Spleen (tissue), 11 donors: ENCODE data around the gene TXK. TPM values are rescaled to one million over a fixed set of nuclear protein-coding genes. Genes with fewer than 3 reads are reported as not detected.
A peak's percentile ranks its signal among the peaks of the same experiment; 100 is the strongest.

Source experiments
- DNase-seq: peaks from one replicate; pipeline ENCODE4 v3.0.0-alpha.2; 2020
- H3K27ac ChIP-seq, 8 donors: fragments of 200-600 bp; sonication (generic) in 7 of 8; 1 replicate in 4 of 8; 2 replicates in 4 of 8; pipeline versions ENCODE4 v1.5.0 to v1.8.0; 2016 to 2021; ENCODE audit warnings: inconsistent platforms in 4 of 8, mild to moderate bottlenecking in 4 of 8, moderate library complexity in 1 of 8
- H3K27me3 ChIP-seq, 7 donors: fragments of 200-600 bp; sonication (generic) in 6 of 7; replicated peaks in 1 of 7; 1 replicate in 4 of 7; 2 replicates in 3 of 7; pipeline versions ENCODE4 v1.5.0 to v1.8.0; 2016 to 2021; ENCODE audit warnings: inconsistent platforms in 3 of 7, mild to moderate bottlenecking in 1 of 7
- H3K36me3 ChIP-seq, 6 donors: fragments of 200-600 bp; sonication (generic) in 5 of 6; 1 replicate in 4 of 6; 2 replicates in 2 of 6; pipeline versions ENCODE4 v1.5.0 to v1.8.0; 2016 to 2021; ENCODE audit warnings: inconsistent platforms in 2 of 6
- H3K4me1 ChIP-seq, 6 donors: fragments of 200-600 bp; sonication (generic) in 5 of 6; 1 replicate in 3 of 6; 2 replicates in 3 of 6; pipeline versions ENCODE4 v1.5.0 to v1.8.0; 2016 to 2021; ENCODE audit warnings: inconsistent platforms in 3 of 6
- H3K4me3 ChIP-seq, 8 donors: fragments of 200-600 bp; sonication (generic) in 7 of 8; 1 replicate in 4 of 8; 2 replicates in 4 of 8; pipeline versions ENCODE4 v1.5.0 to v1.8.0; 2016 to 2021; ENCODE audit warnings: inconsistent platforms in 4 of 8, mild to moderate bottlenecking in 4 of 8, moderate library complexity in 2 of 8
- H3K9me3 ChIP-seq, 8 donors: fragments of 200-600 bp; sonication (generic) in 7 of 8; 1 replicate in 4 of 8; 2 replicates in 4 of 8; pipeline versions ENCODE4 v1.5.0 to v1.8.0; 2016 to 2021; ENCODE audit warnings: inconsistent platforms in 4 of 8
- CTCF ChIP-seq, 11 experiments: fragments of 200-600 bp in 7 of 11; fragments of 450-650 bp in 4 of 11; sonication (generic) in 4 of 11; IDR thresholded peaks in 8 of 11; conservative IDR thresholded peaks in 3 of 11; 1 replicate in 7 of 11; 2 replicates in 4 of 11; pipeline versions ENCODE4 v1.4.0 to v1.8.0; 2016 to 2021; ENCODE audit warnings: antibody characterized with exemption in 11 of 11, inconsistent platforms in 4 of 11, mild to moderate bottlenecking in 1 of 11
- POLR2A ChIP-seq, 3 donors: fragments of 450-650 bp; IDR thresholded peaks; one replicate each; pipeline ENCODE4 v1.5.1; 2017; ENCODE audit warnings: antibody characterized with exemption in 3 of 3, mild to moderate bottlenecking in 1 of 3
- POLR2AphosphoS5 ChIP-seq, 3 donors: sonication (generic); formaldehyde crosslinking; IDR thresholded peaks; one replicate each; pipeline ENCODE4 v1.5.1; 2017; ENCODE audit warnings: antibody characterized with exemption in 3 of 3
- WGBS, 5 donors: extraction: QIAGEN DNeasy Blood & Tissue Kit in 3 of 5; methylation state at CpG; one replicate each; pipeline versions ENCODE4 v1.1.5 to v1.1.7; 2013 to 2018; 5-methylcytosine and 5-hydroxymethylcytosine counted together
- intact Hi-C: fragments of 100-400 bp; cut with DNase I; formaldehyde crosslinking; loops from one replicate; pipeline ENCODE4 v1.15.0; 2023; ENCODE audit warnings: low total_unique reads
- polyA plus RNA-seq, 3 donors: library from polyadenylated mRNA; stranded (reverse); fragments of 200-250 nt; gene quantifications; one replicate each; pipeline ENCODE4 v1.2.1, GENCODE V29; 2013
- small RNA-seq, 4 donors: library from RNA; depleted of rRNA; stranded (forward); fragments of <200 nt; gene quantifications; one replicate each; pipeline ENCODE3, GENCODE V24; 2016
- total RNA-seq, 7 donors: library from RNA; depleted of rRNA in 3 of 7; stranded (reverse); fragments of >200 nt in 3 of 7; fragmentation: NEBNext Ultra II Directional in 4 of 7; extraction: Animal tissue kit (Norgen Biotek cat#: 25700) in 4 of 7; gene quantifications; one replicate each; pipeline versions ENCODE4 v1.1.0 to v1.2.1, GENCODE V29; 2016 to 2021
- donor health status: healthy with polysubstance abuse.
- donor health status: DM: no; HTN: no; CAD: no; lungs with moderate emphysema.
- donor health status: DM: no; HTN: no; CAD: no.
- donor health status: Bipolar disorder and iron deficiency.
- donor health status: healthy.
- donor health status: DM: no; HTN: no; CAD: no.
- donor health status: DM: yes; HTN: yes; CAD: no.

The TXK gene
- total and polyA plus RNA-seq, 10 donors = 3.3 to 36.6 (median 21.0) TPM

GRCh38 chr4:48021100-48021499 lies 113.0 kb downstream of the TXK start:
- no peak overlapping the region for H3K27ac ChIP-seq
- H3K4me1 ChIP-seq = peaks cover 0 to 15% (median 11%) of the 10 kb centered on the region in 6 donors
- no peaks in the 10 kb centered on the region for H3K36me3 ChIP-seq
- peaks cover 0 to 25% (median 14%) of the 10 kb centered on the region in 7 donors for H3K27me3 ChIP-seq
- no peaks in the 10 kb centered on the region for H3K9me3 ChIP-seq
- 0 to 90% (median 81%) methylated on average over 1 of the region's 1 CpG for WGBS, 5 donors
- no peak for DNase-seq
- TF ChIP-seq POLR2AphosphoS5 (IDR thresholded peaks at IDR 0.05) (no peak), CTCF (IDR thresholded peaks at IDR 0.05 in 8 of 11, conservative IDR thresholded peaks at IDR 0.05 in 3 of 11) (no peak), POLR2A (IDR thresholded peaks at IDR 0.05) (no peak)
- no peak overlapping the region for H3K4me3 ChIP-seq
- intact Hi-C loops = no loop called here

GRCh38 chr4:48018112-48018511 lies 115.9 kb downstream of the TXK start:
- Histone ChIP-seq H3K4me3 (no peak overlapping the region), H3K27me3 (peaks cover 0 to 54% (median 21%) of the 10 kb centered on the region in 7 donors), H3K27ac (no peak overlapping the region), H3K36me3 (no peaks in the 10 kb centered on the region), H3K4me1 (peaks cover 0 to 23% (median 16%) of the 10 kb centered on the region in 6 donors), H3K9me3 (no peaks in the 10 kb centered on the region)
- TF ChIP-seq POLR2A (IDR thresholded peaks at IDR 0.05) = no peak
- DNase-seq = no peak
- intact Hi-C loops = no loop called here
- WGBS, 5 donors = 79 to 89% (median 85%) methylated on average over 2 of the region's 2 CpGs

GRCh38 chr4:48017108-48017571 lies 116.9 kb downstream of the TXK start:
- WGBS, 5 donors = 1 to 4% (median 3%) methylated on average over 11 to 35 of the region's 35 CpGs
- peak; percentile 79 for DNase-seq
- intact Hi-C loops = no loop called here

More at GRCh38 chr4:48017108-48017571, 116.9 kb downstream of the TXK start:
- no peak for TF ChIP-seq POLR2AphosphoS5 (IDR thresholded peaks at IDR 0.05)
- Histone ChIP-seq H3K4me1 (peaks cover 0 to 23% (median 16%) of the 10 kb centered on the region in 6 donors), H3K4me3 (peak overlapping the region; percentile 55 to 80 (median 66)), H3K36me3 (no peaks in the 10 kb centered on the region), H3K27ac (peak overlapping the region in 2 of 8 donors; percentile 2 to 29), H3K9me3 (no peaks in the 10 kb centered on the region), H3K27me3 (peaks cover 0 to 58% (median 21%) of the 10 kb centered on the region in 7 donors)

Small RNA genes within 50 kb of the gene (small RNA-seq; reads per million reads assigned to genes)
- gene RF00019 = 0 reads per million in 4 donors
- gene RF00026 = 0 reads per million in 4 donors
- 0 reads per million in 4 donors for gene RNU6-838P

Other genes starting within 250 kb of the TXK start
- gene NFXL1, start 219.7 kb downstream of the TXK start, total RNA-seq = 10 to 100 TPM; 12.9 to 18.5 (median 15.5) TPM
- 1 to 10 TPM; 3.8 to 5.4 (median 5.3) TPM for gene NFXL1, start 219.7 kb downstream of the TXK start, polyA plus RNA-seq
- 10 to 100 TPM in 1 of 7 donors, 1 to 10 TPM in 5, under 1 TPM in 1; 0.39 to 13.2 (median 7.2) TPM for gene CNGA1, start 117.6 kb downstream of the TXK start, total RNA-seq
- 1 to 10 TPM in 2 of 3 donors, under 1 TPM in 1; 0.70 to 2.8 (median 1.2) TPM for gene CNGA1, start 117.6 kb downstream of the TXK start, polyA plus RNA-seq
- gene NIPAL1, start 117.5 kb downstream of the TXK start, total RNA-seq = 1 to 10 TPM in 3 of 7 donors, under 1 TPM in 2, not detected in 2; 0.12 to 2.0 (median 1.2) TPM
- gene NIPAL1, start 117.5 kb downstream of the TXK start, polyA plus RNA-seq = under 1 TPM; 0.06 to 0.12 (median 0.11) TPM
- gene TEC, start 135.6 kb upstream of the TXK start, total RNA-seq = 10 to 100 TPM in 2 of 7 donors, 1 to 10 TPM in 5; 5.9 to 15.3 (median 8.1) TPM
- gene TEC, start 135.6 kb upstream of the TXK start, polyA plus RNA-seq = 1 to 10 TPM; 1.9 to 2.3 (median 2.0) TPM
- gene SLAIN2, start 207.3 kb upstream of the TXK start, total RNA-seq = 10 to 100 TPM; 42.8 to 69.1 (median 48.5) TPM
- 1 to 10 TPM; 6.6 to 8.5 (median 7.8) TPM for gene SLAIN2, start 207.3 kb upstream of the TXK start, polyA plus RNA-seq